ENCODE results near the gene BMPR1A. TPM values are rescaled to one million over a fixed set of nuclear protein-coding genes. Genes with fewer than 3 reads are reported as not detected.

BMPR1A gene
- total and polyA plus RNA-seq, 2 of the 4 experiments (the other 2 are of a cell fraction) = 15.9 to 93.7 TPM

DNA sequence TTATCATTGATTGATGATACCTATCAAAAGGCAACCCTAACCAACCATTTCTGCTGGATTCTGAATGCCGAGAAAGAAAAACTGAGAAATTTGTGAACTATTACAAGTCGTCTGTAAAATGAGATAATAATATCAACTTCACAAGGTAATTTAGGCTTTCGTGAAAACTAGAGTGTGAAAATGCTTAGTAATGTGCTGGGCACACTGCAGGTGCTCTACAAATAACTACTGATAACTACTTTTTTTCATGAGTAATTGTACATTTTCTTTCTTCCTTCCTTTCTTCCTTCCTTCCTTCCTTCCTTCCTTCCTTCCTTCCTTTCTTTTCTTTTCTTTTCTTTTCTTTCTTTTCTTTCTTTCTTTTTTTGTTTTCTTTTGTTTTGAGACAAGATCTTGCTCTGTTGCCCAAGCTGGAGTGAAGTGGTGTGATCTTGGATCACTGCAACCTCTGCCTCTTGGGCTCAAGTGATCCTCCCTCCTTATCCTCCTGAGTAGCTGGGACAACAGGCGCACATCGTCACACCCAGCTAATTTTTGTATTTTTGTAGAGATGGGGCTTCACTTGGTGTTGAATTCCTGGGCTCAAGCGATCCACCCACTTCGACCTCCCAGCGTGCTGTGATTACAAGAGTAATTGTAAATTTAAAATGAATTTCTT is 42.9 kb downstream of the BMPR1A start:
- Histone ChIP-seq H2BK5ac (ENCODE audit: low read depth, low read length, poor library complexity, severe bottlenecking) (no peak overlapping the region), H3K9me1 (ENCODE audit: insufficient read depth, low read length) (peaks cover 5% of the 10 kb centered on the region), H2BK20ac (ENCODE audit: low read depth, low read length) (no peak overlapping the region), H3K79me1 (ENCODE audit: low read depth in 1 of 2, low read length in 2 of 2) (peaks cover 19 to 54% of the 10 kb centered on the region in 2 experiments), H3K4me2 (ENCODE audit: low read depth, low read length) (no peak overlapping the region), H2BK120ac (ENCODE audit: low read depth, low read length) (no peak overlapping the region), H3K9ac (ENCODE audit: low read depth, low read length) (no peak overlapping the region), H3K4ac (ENCODE audit: low read depth, low read length) (no peak overlapping the region), H4K8ac (ENCODE audit: low read depth in 2 of 2, low read length in 2 of 2) (no peak overlapping the region), H3K4me3 (ENCODE audit: insufficient read depth, low read depth, low read length) (no peak overlapping the region), H3K56ac (ENCODE audit: extremely low read depth, insufficient read depth, low read length) (no peak overlapping the region), H2AK5ac (ENCODE audit: low read depth, low read length) (no peak overlapping the region), H3K36me3 (ENCODE audit: control insufficient read depth, insufficient read depth, low read length) (no peaks in the 10 kb centered on the region), H3K18ac (ENCODE audit: low read depth, low read length) (no peak overlapping the region), H3K9me3 (ENCODE audit: control insufficient read depth, insufficient read depth, low read length) (no peaks in the 10 kb centered on the region), H2AFZ (replicated peaks; ENCODE audit: low read length, poor library complexity) (no peak overlapping the region), H2BK15ac (ENCODE audit: low read depth, low read length) (no peak overlapping the region), H4K5ac (ENCODE audit: low read depth, low read length) (no peak overlapping the region), H3K23ac (ENCODE audit: low read depth, low read length) (no peak overlapping the region), H3K14ac (replicated peaks; ENCODE audit: low read depth, low read length) (no peak overlapping the region), H4K91ac (ENCODE audit: insufficient read depth, low read depth, low read length) (no peak overlapping the region), H3K27me3 (ENCODE audit: control insufficient read depth, insufficient read depth, low read length) (no peaks in the 10 kb centered on the region), H2AK9ac (replicated peaks; ENCODE audit: low read depth, low read length, poor library complexity) (no peak overlapping the region), H3K27ac (ENCODE audit: insufficient read depth, low read length) (no peak overlapping the region), H4K20me1 (ENCODE audit: insufficient read depth, low read length) (peaks cover 15% of the 10 kb centered on the region; the same call in 1 of the 2 replicates), H3K4me1 (ENCODE audit: control insufficient read depth, insufficient read depth, low read length) (peaks cover 6% of the 10 kb centered on the region)
- TF ChIP-seq, protein P1, sequence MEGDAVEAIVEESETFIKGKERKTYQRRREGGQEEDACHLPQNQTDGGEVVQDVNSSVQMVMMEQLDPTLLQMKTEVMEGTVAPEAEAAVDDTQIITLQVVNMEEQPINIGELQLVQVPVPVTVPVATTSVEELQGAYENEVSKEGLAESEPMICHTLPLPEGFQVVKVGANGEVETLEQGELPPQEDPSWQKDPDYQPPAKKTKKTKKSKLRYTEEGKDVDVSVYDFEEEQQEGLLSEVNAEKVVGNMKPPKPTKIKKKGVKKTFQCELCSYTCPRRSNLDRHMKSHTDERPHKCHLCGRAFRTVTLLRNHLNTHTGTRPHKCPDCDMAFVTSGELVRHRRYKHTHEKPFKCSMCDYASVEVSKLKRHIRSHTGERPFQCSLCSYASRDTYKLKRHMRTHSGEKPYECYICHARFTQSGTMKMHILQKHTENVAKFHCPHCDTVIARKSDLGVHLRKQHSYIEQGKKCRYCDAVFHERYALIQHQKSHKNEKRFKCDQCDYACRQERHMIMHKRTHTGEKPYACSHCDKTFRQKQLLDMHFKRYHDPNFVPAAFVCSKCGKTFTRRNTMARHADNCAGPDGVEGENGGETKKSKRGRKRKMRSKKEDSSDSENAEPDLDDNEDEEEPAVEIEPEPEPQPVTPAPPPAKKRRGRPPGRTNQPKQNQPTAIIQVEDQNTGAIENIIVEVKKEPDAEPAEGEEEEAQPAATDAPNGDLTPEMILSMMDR (conservative IDR thresholded peaks at IDR 0.05; ENCODE audit: low read depth, low read length) = no peak
- TF ChIP-seq RFX5 (IDR thresholded peaks at IDR 0.05; ENCODE audit: low read depth, low read length) (no peak), ELK1 (IDR thresholded peaks at IDR 0.05; ENCODE audit: borderline replicate concordance, low read depth, low read length) (no peak), CEBPB (IDR thresholded peaks at IDR 0.05; ENCODE audit: low read depth, low read length) (no peak), MXI1 (IDR thresholded peaks at IDR 0.05; ENCODE audit: borderline replicate concordance, low read depth, low read length) (no peak)
- TF ChIP-seq, protein P2, sequence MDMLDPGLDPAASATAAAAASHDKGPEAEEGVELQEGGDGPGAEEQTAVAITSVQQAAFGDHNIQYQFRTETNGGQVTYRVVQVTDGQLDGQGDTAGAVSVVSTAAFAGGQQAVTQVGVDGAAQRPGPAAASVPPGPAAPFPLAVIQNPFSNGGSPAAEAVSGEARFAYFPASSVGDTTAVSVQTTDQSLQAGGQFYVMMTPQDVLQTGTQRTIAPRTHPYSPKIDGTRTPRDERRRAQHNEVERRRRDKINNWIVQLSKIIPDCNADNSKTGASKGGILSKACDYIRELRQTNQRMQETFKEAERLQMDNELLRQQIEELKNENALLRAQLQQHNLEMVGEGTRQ (IDR thresholded peaks at IDR 0.05; ENCODE audit: low read depth, low read length) = no peak
- no peak for ATAC-seq (ENCODE audit: low read depth)
- dilution Hi-C loops (cut with HindIII; ENCODE audit: low sequenced_read_pairs, unreplicated experiment) (no loop called here), intact Hi-C loops (cut with micrococcal nuclease) (no loop called here), in situ Hi-C loops (cut with MboI; ENCODE audit: low sequenced_read_pairs) (no loop called here)
- WGBS, 2 experiments (ENCODE audit: extremely low coverage in 2 of 2, insufficient read length in 1 of 2) = no CpG with 5 or more reads among the region's 8 CpGs
- ChIA-PET POLR2A (ENCODE audit: unreplicated experiment) (interaction anchor here (0.5 kb wide), 1 partner anchor 88 kb away, joined by 4 read pairs; no protein-coding TSS in a partner anchor), CTCF (interaction anchor here (1.0 kb wide), 2 partner anchors 23 to 25 kb away, joined by 3 read pairs; no protein-coding TSS in a partner anchor)
- BruUV-seq (replicated peaks) = no TSS peak
- no peak for DNase-seq
